GM21360 (cell line): ENCODE results near the gene CACNG4.

ENCODE experiments used
- ATAC-seq: cut with Tn5 transposase; IDR thresholded peaks from one replicate; pipeline ENCODE4 v1.9.1; 2021; ENCODE audit warnings: mild to moderate bottlenecking, moderate library complexity; ENCODE audit not compliant: unreplicated experiment

Gene CACNG4

GRCh38 chr17:67055811-67056745 is 91.6 kb downstream of the CACNG4 start:
- no peak for ATAC-seq

GRCh38 chr17:67056746-67057490 is 92.4 kb downstream of the CACNG4 start:
- no peak for ATAC-seq

- ATAC-seq = no peak
Measured at GRCh38 chr17:67058036-67058435, 93.5 kb downstream of the CACNG4 start.

- no peak for ATAC-seq
Measured at GRCh38 chr17:67059372-67059771, 94.9 kb downstream of the CACNG4 start.

- no peak for ATAC-seq
Measured at GRCh38 chr17:67063141-67063540, 98.6 kb downstream of the CACNG4 start.

GRCh38 chr17:67066717-67067116 is 102.2 kb downstream of the CACNG4 start:
- no peak for ATAC-seq

- ATAC-seq = no peak
Measured at GRCh38 chr17:67067571-67068482, 103.3 kb downstream of the CACNG4 start.

GRCh38 chr17:67068999-67069398 is 104.5 kb downstream of the CACNG4 start:
- ATAC-seq = no peak

GRCh38 chr17:67069603-67070136 is 105.2 kb downstream of the CACNG4 start:
- ATAC-seq = no peak

GRCh38 chr17:67071595-67071994 is 107.1 kb downstream of the CACNG4 start:
- no peak for ATAC-seq

GRCh38 chr17:67072885-67073284 is 108.4 kb downstream of the CACNG4 start:
- ATAC-seq = no peak

GRCh38 chr17:67074781-67075180 is 110.3 kb downstream of the CACNG4 start:
- ATAC-seq = no peak

GRCh38 chr17:67076290-67076689 is 111.8 kb downstream of the CACNG4 start:
- ATAC-seq = no peak

GRCh38 chr17:67078292-67078691 is 113.8 kb downstream of the CACNG4 start:
- ATAC-seq = no peak

- ATAC-seq = no peak
Measured at GRCh38 chr17:67079491-67079890, 115.0 kb downstream of the CACNG4 start.

GRCh38 chr17:67080804-67081203 is 116.3 kb downstream of the CACNG4 start:
- ATAC-seq = no peak

GRCh38 chr17:67082107-67082506 is 117.6 kb downstream of the CACNG4 start:
- ATAC-seq = peak; percentile 69
